ENCODE measurements around the gene CALML4.

The CALML4 gene

GRCh38 chr15:68218847-68219798 lies 14.0 kb upstream of the CALML4 start:
- ChIA-PET POLR2A (interaction anchor here (1.6 kb wide), 1 partner anchor 10 kb away, joined by 11 read pairs; the partner anchor contains the start of gene CLN6), CTCF (interaction anchor here (0.6 kb wide), 1 partner anchor 154 kb away, joined by 5 read pairs; no protein-coding TSS in a partner anchor)
- DNase-seq (ENCODE audit: extremely low spot score), result no peak
- TF ChIP-seq NFRKB (IDR thresholded peaks at IDR 0.05), result no peak
- no peak for TF ChIP-seq LEF1 (IDR thresholded peaks at IDR 0.05; ENCODE audit: borderline replicate concordance)
- TF ChIP-seq HDGF (IDR thresholded peaks at IDR 0.05; ENCODE audit: borderline replicate concordance), result no peak
- no peak for TF ChIP-seq FOXM1 (IDR thresholded peaks at IDR 0.05; ENCODE audit: borderline replicate concordance)
- no peak for TF ChIP-seq FOXA1 (IDR thresholded peaks at IDR 0.05)
- TF ChIP-seq FOXK2 (IDR thresholded peaks at IDR 0.05), result no peak
- TF ChIP-seq SUZ12 (IDR thresholded peaks at IDR 0.05), result no peak
- TF ChIP-seq BHLHE40 (IDR thresholded peaks at IDR 0.05; ENCODE audit: borderline replicate concordance), result no peak
- no peak for TF ChIP-seq L3MBTL2 (conservative IDR thresholded peaks at IDR 0.05)
- TF ChIP-seq ZNF384 (IDR thresholded peaks at IDR 0.05), result no peak
- TF ChIP-seq ARNT (IDR thresholded peaks at IDR 0.05), result no peak
- no peak for TF ChIP-seq ELF4 (IDR thresholded peaks at IDR 0.05)
- TF ChIP-seq CTBP1 (IDR thresholded peaks at IDR 0.05; ENCODE audit: borderline replicate concordance), result no peak
- TF ChIP-seq PKNOX1 (IDR thresholded peaks at IDR 0.05), result no peak
- no peak for TF ChIP-seq TARDBP (IDR thresholded peaks at IDR 0.05)

- DNase-seq (ENCODE audit: extremely low spot score), result no peak
- TF ChIP-seq SP1 (IDR thresholded peaks at IDR 0.05), result no peak
- TF ChIP-seq ZNF384 (IDR thresholded peaks at IDR 0.05), result no peak
- no peak for TF ChIP-seq FOXM1 (IDR thresholded peaks at IDR 0.05; ENCODE audit: borderline replicate concordance)
- TF ChIP-seq SUZ12 (IDR thresholded peaks at IDR 0.05), result no peak
- no peak for TF ChIP-seq CTBP1 (IDR thresholded peaks at IDR 0.05; ENCODE audit: borderline replicate concordance)
- no peak for TF ChIP-seq BHLHE40 (IDR thresholded peaks at IDR 0.05; ENCODE audit: borderline replicate concordance)
- no peak for TF ChIP-seq LEF1 (IDR thresholded peaks at IDR 0.05; ENCODE audit: borderline replicate concordance)
- TF ChIP-seq PKNOX1 (IDR thresholded peaks at IDR 0.05), result no peak
- TF ChIP-seq FOXK2 (IDR thresholded peaks at IDR 0.05), result no peak
- no peak for TF ChIP-seq L3MBTL2 (conservative IDR thresholded peaks at IDR 0.05)
- POLR2A ChIA-PET, result interaction anchor here (1.6 kb wide), 1 partner anchor 11 kb away, joined by 11 read pairs; the partner anchor contains the start of gene CLN6
- CTCF ChIA-PET, result interaction anchor here (0.6 kb wide), 1 partner anchor 155 kb away, joined by 5 read pairs; no protein-coding TSS in a partner anchor
Measured at GRCh38 chr15:68218331-68218730, 13.2 kb upstream of the CALML4 start.

- ChIA-PET POLR2A (interaction anchor here (1.4 kb wide), 1 partner anchor 376 kb away, joined by 3 read pairs; no protein-coding TSS in a partner anchor), CTCF (no interaction called here)
- no peak for TF ChIP-seq SP1 (IDR thresholded peaks at IDR 0.05)
- no peak for TF ChIP-seq FOXA1 (IDR thresholded peaks at IDR 0.05)
- TF ChIP-seq PKNOX1 (IDR thresholded peaks at IDR 0.05), result no peak
- TF ChIP-seq FOXK2 (IDR thresholded peaks at IDR 0.05), result no peak
- TF ChIP-seq LEF1 (IDR thresholded peaks at IDR 0.05; ENCODE audit: borderline replicate concordance), result no peak
- TF ChIP-seq FOXM1 (IDR thresholded peaks at IDR 0.05; ENCODE audit: borderline replicate concordance), result no peak
- no peak for TF ChIP-seq BHLHE40 (IDR thresholded peaks at IDR 0.05; ENCODE audit: borderline replicate concordance)
- TF ChIP-seq HDGF (IDR thresholded peaks at IDR 0.05; ENCODE audit: borderline replicate concordance), result no peak
- TF ChIP-seq CTBP1 (IDR thresholded peaks at IDR 0.05; ENCODE audit: borderline replicate concordance), result no peak
- no peak for DNase-seq (ENCODE audit: extremely low spot score)
Measured at GRCh38 chr15:68217341-68217740, 12.2 kb upstream of the CALML4 start.

- no peak for DNase-seq (ENCODE audit: extremely low spot score)
- ChIA-PET CTCF (no interaction called here), POLR2A (interaction anchor here (1.6 kb wide), 1 partner anchor 14 kb away, joined by 8 read pairs; the partner anchor contains the start of gene CLN6)
- TF ChIP-seq BHLHE40 (IDR thresholded peaks at IDR 0.05; ENCODE audit: borderline replicate concordance) (no peak), ZNF384 (IDR thresholded peaks at IDR 0.05) (no peak), PKNOX1 (IDR thresholded peaks at IDR 0.05) (no peak), CTBP1 (IDR thresholded peaks at IDR 0.05; ENCODE audit: borderline replicate concordance) (no peak), FOXK2 (IDR thresholded peaks at IDR 0.05) (no peak), LEF1 (IDR thresholded peaks at IDR 0.05; ENCODE audit: borderline replicate concordance) (no peak), ARNT (IDR thresholded peaks at IDR 0.05) (no peak), FOXM1 (IDR thresholded peaks at IDR 0.05; ENCODE audit: borderline replicate concordance) (no peak), SP1 (IDR thresholded peaks at IDR 0.05) (no peak), HDGF (IDR thresholded peaks at IDR 0.05; ENCODE audit: borderline replicate concordance) (no peak), ELF4 (IDR thresholded peaks at IDR 0.05) (no peak), NFRKB (IDR thresholded peaks at IDR 0.05) (no peak), SUZ12 (IDR thresholded peaks at IDR 0.05) (no peak), TARDBP (IDR thresholded peaks at IDR 0.05) (no peak), L3MBTL2 (conservative IDR thresholded peaks at IDR 0.05) (no peak), FOXA1 (IDR thresholded peaks at IDR 0.05) (no peak)
Measured at GRCh38 chr15:68214838-68215254, 9.7 kb upstream of the CALML4 start.

All from HEK293T (cell line).